Measurements from ENCODE around the gene AEBP1. TPM values are rescaled to one million over a fixed set of nuclear protein-coding genes. Genes with fewer than 3 reads are reported as not detected.
A peak's percentile ranks its signal among the peaks of the same experiment; 100 is the strongest.

The AEBP1 gene
- total and polyA plus RNA-seq, 2 donors (not counting 1 experiment from before 2014, with no cell fraction given): 44.4 to 133 TPM

DNA sequence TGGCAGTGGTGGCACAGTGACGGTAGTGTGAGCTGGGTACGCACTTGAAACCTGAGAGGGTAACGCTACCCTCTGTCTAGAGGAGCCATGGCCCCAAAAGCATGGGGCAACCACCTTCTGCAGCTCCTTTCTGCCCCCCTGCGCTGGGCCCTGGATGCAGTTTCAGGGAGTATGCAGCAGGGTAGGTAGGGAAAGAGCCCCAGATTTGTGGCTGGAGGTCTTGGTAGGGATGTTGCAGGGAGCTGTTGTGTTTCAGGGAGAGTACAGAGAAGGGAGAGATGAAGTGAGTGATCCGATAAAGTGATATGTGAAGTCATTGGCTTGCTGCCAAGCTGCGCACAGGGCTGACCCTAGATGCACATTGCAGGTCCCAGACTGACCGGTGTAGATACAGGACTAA lies 36.1 kb upstream of the AEBP1 start:
- Histone ChIP-seq H3K79me2 (ENCODE audit: control insufficient read depth, insufficient read depth, low read length) (no peaks in the 10 kb centered on the region), H3K9me3 (ENCODE audit: control insufficient read depth, insufficient read depth, low read depth, low read length) (no peaks in the 10 kb centered on the region), H3K4me2 (ENCODE audit: extremely low read depth, insufficient read depth, low read length) (no peak overlapping the region), H2AFZ (ENCODE audit: low read length) (no peak overlapping the region), H3K4me1 (ENCODE audit: control insufficient read depth, extremely low read depth, insufficient read depth, low read length) (peaks cover 2% of the 10 kb centered on the region), H4K20me1 (ENCODE audit: control insufficient read depth, extremely low read depth, insufficient read depth, low read length) (no peaks in the 10 kb centered on the region), H3K36me3 (ENCODE audit: control insufficient read depth, insufficient read depth, low read length) (no peaks in the 10 kb centered on the region), H3K27ac (ENCODE audit: insufficient read depth, low read length) (no peak overlapping the region), H3K9ac (ENCODE audit: insufficient read depth, low read length) (no peak overlapping the region), H3K4me3 (replicated peaks in 1 of 4; ENCODE audit: control extremely low read depth in 1 of 4, insufficient read depth in 1 of 4, low read depth in 3 of 4, low read length in 4 of 4) (no peak overlapping the region), H3K27me3 (ENCODE audit: control insufficient read depth, insufficient read depth, low read length) (peaks cover 5% of the 10 kb centered on the region)
- TF ChIP-seq EZH2 (IDR thresholded peaks at IDR 0.05; ENCODE audit: low read length, missing control alignments): no peak
- TF ChIP-seq, protein P1, sequence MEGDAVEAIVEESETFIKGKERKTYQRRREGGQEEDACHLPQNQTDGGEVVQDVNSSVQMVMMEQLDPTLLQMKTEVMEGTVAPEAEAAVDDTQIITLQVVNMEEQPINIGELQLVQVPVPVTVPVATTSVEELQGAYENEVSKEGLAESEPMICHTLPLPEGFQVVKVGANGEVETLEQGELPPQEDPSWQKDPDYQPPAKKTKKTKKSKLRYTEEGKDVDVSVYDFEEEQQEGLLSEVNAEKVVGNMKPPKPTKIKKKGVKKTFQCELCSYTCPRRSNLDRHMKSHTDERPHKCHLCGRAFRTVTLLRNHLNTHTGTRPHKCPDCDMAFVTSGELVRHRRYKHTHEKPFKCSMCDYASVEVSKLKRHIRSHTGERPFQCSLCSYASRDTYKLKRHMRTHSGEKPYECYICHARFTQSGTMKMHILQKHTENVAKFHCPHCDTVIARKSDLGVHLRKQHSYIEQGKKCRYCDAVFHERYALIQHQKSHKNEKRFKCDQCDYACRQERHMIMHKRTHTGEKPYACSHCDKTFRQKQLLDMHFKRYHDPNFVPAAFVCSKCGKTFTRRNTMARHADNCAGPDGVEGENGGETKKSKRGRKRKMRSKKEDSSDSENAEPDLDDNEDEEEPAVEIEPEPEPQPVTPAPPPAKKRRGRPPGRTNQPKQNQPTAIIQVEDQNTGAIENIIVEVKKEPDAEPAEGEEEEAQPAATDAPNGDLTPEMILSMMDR (conservative IDR thresholded peaks at IDR 0.05 in 1 of 2, IDR thresholded peaks at IDR 0.05 in 1 of 2; ENCODE audit: low read depth in 1 of 2, low read length in 2 of 2): no peak
- peak in 1 of 2 donors; percentile 26 for DNase-seq (ENCODE audit: low read depth in 2 of 2)

DNA sequence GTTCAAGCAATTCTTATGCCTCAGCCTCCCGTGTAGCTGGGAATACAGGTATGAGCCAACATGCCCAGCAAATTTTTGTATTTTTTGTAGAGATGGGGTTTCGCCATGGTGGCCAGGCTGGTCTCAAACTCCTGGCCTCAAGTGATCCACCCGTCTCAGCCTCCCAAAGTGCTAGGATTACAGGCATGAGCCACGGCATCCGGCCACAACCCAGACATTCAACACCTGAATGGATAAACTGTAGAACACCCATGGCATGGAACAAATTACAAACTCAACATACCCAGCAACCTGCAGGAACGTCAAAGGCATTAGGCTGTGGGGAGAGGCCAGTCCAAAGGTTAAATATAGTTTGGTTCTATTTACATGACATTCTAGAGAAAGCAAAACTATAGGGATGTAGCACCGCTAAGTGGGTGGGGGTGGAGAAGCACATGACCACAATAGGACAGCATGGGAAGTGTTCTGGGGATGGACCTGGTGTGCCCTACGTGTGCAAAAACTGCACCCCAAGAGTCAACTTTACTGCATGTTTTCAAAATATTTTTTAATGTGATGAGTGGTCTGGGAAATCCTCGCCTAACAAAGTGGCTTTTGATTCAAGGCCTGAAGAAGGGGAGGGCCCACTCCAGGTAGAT lies 32.3 kb upstream of the AEBP1 start:
- H3K79me2 ChIP-seq (ENCODE audit: control insufficient read depth, insufficient read depth, low read length): no peaks in the 10 kb centered on the region
- H3K4me2 ChIP-seq (ENCODE audit: extremely low read depth, insufficient read depth, low read length): no peak overlapping the region

DNA sequence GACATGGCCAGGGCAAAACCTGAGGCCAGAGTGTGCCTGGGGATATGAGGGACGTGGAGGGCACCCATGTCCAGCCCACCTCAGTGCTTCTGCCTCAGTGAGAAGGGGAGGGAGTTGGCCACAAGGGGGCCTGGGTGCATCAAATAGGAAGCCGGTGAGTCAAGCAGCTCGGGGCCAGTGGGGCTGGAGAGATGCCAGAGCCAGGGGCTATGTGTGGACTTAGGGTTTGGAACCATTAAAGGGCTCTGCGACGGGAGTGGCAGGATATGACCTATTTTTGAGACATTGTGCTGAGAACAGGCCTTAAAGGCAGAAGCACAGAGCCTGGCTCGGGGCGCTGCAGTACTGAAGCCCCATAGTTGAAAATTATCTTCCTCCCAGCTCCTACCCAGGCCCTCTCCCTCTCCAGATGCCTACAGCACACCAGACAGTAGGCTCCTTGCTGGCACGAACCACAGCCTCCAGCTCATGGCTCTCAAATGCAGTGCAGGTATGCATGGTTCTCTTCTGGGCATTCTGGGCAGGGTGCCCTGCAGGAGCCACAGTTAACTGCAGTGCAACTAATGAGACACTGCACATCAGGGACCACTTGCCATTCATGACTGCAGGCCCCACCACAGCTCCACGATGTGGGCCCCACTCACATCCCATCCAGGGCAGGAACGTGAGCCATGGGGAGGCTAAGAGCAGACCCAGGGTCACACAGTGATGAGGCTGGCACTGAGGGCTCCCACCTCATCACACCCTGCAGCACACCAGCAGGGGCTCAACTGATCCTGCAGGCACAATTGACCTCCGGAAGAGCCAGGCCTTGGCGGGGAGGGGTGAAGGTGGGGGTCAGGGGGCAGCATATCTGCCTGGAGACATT lies 31.5 kb upstream of the AEBP1 start:
- TF ChIP-seq EZH2 (IDR thresholded peaks at IDR 0.05; ENCODE audit: low read length, missing control alignments): no peak
- TF ChIP-seq, protein P1 (conservative IDR thresholded peaks at IDR 0.05 in 1 of 2, IDR thresholded peaks at IDR 0.05 in 1 of 2; ENCODE audit: low read depth in 1 of 2, low read length in 2 of 2): peak; percentile 83 to 85
- H3K79me2 ChIP-seq (ENCODE audit: control insufficient read depth, insufficient read depth, low read length): no peaks in the 10 kb centered on the region
- no peaks in the 10 kb centered on the region for H3K27me3 ChIP-seq (ENCODE audit: control insufficient read depth, insufficient read depth, low read length)
- peak; percentile 78 to 82 for DNase-seq (ENCODE audit: low read depth in 2 of 2)
- H3K4me2 ChIP-seq (ENCODE audit: extremely low read depth, insufficient read depth, low read length): no peak overlapping the region
- H3K4me3 ChIP-seq (replicated peaks in 1 of 4; ENCODE audit: control extremely low read depth in 1 of 4, insufficient read depth in 1 of 4, low read depth in 3 of 4, low read length in 4 of 4): no peak overlapping the region
- no peak overlapping the region for H3K9ac ChIP-seq (ENCODE audit: insufficient read depth, low read length)
- no peak overlapping the region for H2AFZ ChIP-seq (ENCODE audit: low read length)
- no peaks in the 10 kb centered on the region for H3K9me3 ChIP-seq (ENCODE audit: control insufficient read depth, insufficient read depth, low read depth, low read length)
- no peak overlapping the region for H3K27ac ChIP-seq (ENCODE audit: insufficient read depth, low read length)
- no peaks in the 10 kb centered on the region for H4K20me1 ChIP-seq (ENCODE audit: control insufficient read depth, extremely low read depth, insufficient read depth, low read length)
- peaks cover 10% of the 10 kb centered on the region for H3K36me3 ChIP-seq (ENCODE audit: control insufficient read depth, insufficient read depth, low read length)
- peaks cover 2% of the 10 kb centered on the region for H3K4me1 ChIP-seq (ENCODE audit: control insufficient read depth, extremely low read depth, insufficient read depth, low read length)

More for the DNA sequence above, 32.3 kb upstream of the AEBP1 start:
- TF ChIP-seq, protein P1 (conservative IDR thresholded peaks at IDR 0.05 in 1 of 2, IDR thresholded peaks at IDR 0.05 in 1 of 2; ENCODE audit: low read depth in 1 of 2, low read length in 2 of 2): no peak
- no peak for TF ChIP-seq EZH2 (IDR thresholded peaks at IDR 0.05; ENCODE audit: low read length, missing control alignments)
- peaks cover 2% of the 10 kb centered on the region for H3K4me1 ChIP-seq (ENCODE audit: control insufficient read depth, extremely low read depth, insufficient read depth, low read length)
- no peak overlapping the region for H3K27ac ChIP-seq (ENCODE audit: insufficient read depth, low read length)
- peaks cover 8% of the 10 kb centered on the region for H3K36me3 ChIP-seq (ENCODE audit: control insufficient read depth, insufficient read depth, low read length)
- no peaks in the 10 kb centered on the region for H3K27me3 ChIP-seq (ENCODE audit: control insufficient read depth, insufficient read depth, low read length)
- H3K4me3 ChIP-seq (replicated peaks in 1 of 4; ENCODE audit: control extremely low read depth in 1 of 4, insufficient read depth in 1 of 4, low read depth in 3 of 4, low read length in 4 of 4): no peak overlapping the region
- DNase-seq (ENCODE audit: low read depth in 2 of 2): no peak
- H4K20me1 ChIP-seq (ENCODE audit: control insufficient read depth, extremely low read depth, insufficient read depth, low read length): no peaks in the 10 kb centered on the region
- no peak overlapping the region for H2AFZ ChIP-seq (ENCODE audit: low read length)
- H3K9me3 ChIP-seq (ENCODE audit: control insufficient read depth, insufficient read depth, low read depth, low read length): no peaks in the 10 kb centered on the region
- H3K9ac ChIP-seq (ENCODE audit: insufficient read depth, low read length): no peak overlapping the region

Data from fibroblast of lung (primary cell).